IPS-15b (cell line): ENCODE results near the gene ERN1.

Experiments used
- H3K27me3 ChIP-seq: one replicate; pipeline ENCODE4 v1.6.1; 2013; ENCODE audit warnings: low read length; ENCODE audit not compliant: control insufficient read depth, insufficient read depth
- H3K36me3 ChIP-seq: one replicate; pipeline ENCODE4 v1.6.1; 2013; ENCODE audit warnings: low read length; ENCODE audit not compliant: control insufficient read depth, insufficient read depth
- H3K4me1 ChIP-seq: one replicate; pipeline ENCODE4 v1.6.1; 2013; ENCODE audit warnings: mild to moderate bottlenecking, low read length; ENCODE audit not compliant: control insufficient read depth, insufficient read depth
- H3K4me3 ChIP-seq: one replicate; pipeline ENCODE4 v1.5.1; 2013; ENCODE audit warnings: low read depth, low read length
- H3K9ac ChIP-seq: one replicate; pipeline ENCODE4 v1.6.1; 2013; ENCODE audit warnings: low read depth, mild to moderate bottlenecking, low read length
- H3K9me3 ChIP-seq: one replicate; pipeline ENCODE4 v1.6.1; 2013; ENCODE audit warnings: mild to moderate bottlenecking, low read length; ENCODE audit not compliant: control insufficient read depth, insufficient read depth

ERN1 gene

DNA sequence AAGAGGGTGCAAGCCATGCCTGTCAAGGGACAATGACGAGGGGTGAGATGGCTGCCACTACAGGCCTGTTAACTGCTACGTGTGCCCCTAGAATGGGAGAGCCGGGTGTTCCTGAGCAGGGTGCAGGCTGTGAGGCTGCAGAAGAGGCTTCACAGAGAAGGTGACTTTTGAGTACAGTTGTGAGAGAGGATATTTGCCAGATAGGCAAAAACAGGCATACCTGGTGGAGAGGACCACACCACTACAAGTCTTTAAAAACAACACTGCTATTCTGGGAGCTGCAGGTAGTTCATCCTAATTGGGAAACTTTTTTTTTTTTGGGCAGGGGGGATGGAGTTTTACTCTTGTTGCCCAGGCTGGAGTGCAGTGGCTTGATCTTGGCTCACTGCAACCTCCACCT, 58.8 kb downstream of the ERN1 start:
- Histone ChIP-seq H3K27me3 (no peaks in the 10 kb centered on the region), H3K36me3 (peaks cover 2% of the 10 kb centered on the region), H3K9ac (no peak overlapping the region), H3K9me3 (peaks cover 8% of the 10 kb centered on the region), H3K4me1 (no peaks in the 10 kb centered on the region), H3K4me3 (no peak overlapping the region)

DNA sequence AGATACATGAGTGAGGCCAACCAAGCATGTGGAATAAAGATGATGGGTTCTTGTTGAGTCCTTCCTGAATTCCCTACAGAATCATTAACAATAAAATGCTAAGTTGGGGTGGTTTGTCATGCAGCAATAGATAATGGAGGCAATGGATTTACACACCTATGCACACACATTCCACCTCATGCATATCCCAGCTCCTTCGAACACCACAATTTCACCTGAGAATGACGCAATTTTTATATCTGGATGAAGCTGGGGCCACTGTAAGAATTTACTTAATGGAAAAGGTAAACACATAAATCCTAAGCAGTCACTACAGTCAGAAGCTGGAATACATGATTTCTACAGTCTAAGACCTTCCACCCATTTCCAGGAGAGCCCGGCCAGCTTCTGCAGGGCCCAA, 59.7 kb downstream of the ERN1 start:
- H3K4me1 ChIP-seq: no peaks in the 10 kb centered on the region
- peaks cover 8% of the 10 kb centered on the region for H3K9me3 ChIP-seq
- H3K4me3 ChIP-seq: no peak overlapping the region
- H3K9ac ChIP-seq: no peak overlapping the region
- peaks cover 2% of the 10 kb centered on the region for H3K36me3 ChIP-seq
- no peaks in the 10 kb centered on the region for H3K27me3 ChIP-seq

DNA sequence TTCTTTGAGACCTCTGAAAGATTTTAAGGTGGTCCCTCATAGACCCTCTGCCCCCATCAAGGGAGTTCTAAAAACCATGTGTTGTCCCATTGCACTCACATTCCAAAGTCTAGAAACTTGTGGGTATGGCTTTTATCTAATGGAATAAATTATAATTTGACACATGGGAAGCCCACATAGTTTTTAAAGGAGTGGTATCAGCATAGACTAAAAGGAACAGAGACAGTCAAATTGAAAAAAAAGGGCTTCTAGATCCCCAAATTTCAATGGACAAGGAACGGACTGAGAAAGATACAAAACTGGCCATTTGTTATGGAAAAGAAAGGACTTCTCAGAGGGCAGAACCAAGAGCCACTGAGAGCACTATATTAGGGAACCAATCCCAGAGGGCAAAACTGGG, 60.8 kb downstream of the ERN1 start:
- Histone ChIP-seq H3K4me1 (no peaks in the 10 kb centered on the region), H3K9me3 (peaks cover 8% of the 10 kb centered on the region), H3K27me3 (no peaks in the 10 kb centered on the region), H3K4me3 (no peak overlapping the region), H3K9ac (no peak overlapping the region), H3K36me3 (peaks cover 2% of the 10 kb centered on the region)

DNA sequence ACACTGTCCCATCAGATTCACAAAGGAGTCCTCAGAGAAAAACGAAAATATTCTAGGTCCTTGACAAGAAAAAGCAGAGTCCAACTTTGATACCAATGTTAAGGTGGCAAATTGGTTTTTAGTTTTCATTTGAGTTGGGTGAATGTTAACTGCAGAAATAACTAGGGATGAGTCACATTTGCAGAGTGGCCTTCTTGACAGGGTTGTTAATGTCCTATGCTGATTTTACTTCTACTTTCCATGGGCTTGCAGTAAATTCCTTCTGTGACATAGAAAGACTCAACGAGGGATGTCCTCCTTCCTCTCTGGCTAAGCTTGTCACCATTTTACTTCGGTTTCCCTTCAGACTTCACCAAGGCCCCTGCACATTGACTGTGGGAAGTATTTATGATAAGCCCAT, 62.3 kb downstream of the ERN1 start:
- Histone ChIP-seq H3K4me1 (no peaks in the 10 kb centered on the region), H3K4me3 (no peak overlapping the region), H3K36me3 (peaks cover 2% of the 10 kb centered on the region)

DNA sequence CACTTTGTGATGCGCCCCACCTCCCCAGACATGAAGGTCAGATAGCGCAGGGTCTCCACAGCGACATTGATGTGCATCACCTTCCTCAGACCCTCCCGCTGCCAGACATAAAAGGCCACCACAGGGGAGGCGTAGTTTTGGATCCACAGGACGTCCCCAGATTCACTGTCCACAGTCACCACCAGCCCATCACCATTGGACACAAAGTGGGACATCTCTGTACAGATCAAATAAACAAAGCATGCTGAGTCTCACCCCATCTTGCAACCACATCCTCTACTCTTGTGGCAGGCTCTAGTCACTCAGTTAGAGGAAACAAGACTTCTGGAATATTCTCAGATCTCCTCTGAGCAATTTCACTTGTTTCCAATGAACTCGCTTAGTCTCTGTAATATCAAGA, 63.2 kb downstream of the ERN1 start:
- Histone ChIP-seq H3K4me3 (no peak overlapping the region), H3K36me3 (peaks cover 2% of the 10 kb centered on the region), H3K4me1 (no peaks in the 10 kb centered on the region), H3K9me3 (peaks cover 8% of the 10 kb centered on the region), H3K27me3 (no peaks in the 10 kb centered on the region), H3K9ac (no peak overlapping the region)

More for the DNA sequence above, 62.3 kb downstream of the ERN1 start:
- no peaks in the 10 kb centered on the region for H3K27me3 ChIP-seq
- peaks cover 8% of the 10 kb centered on the region for H3K9me3 ChIP-seq
- no peak overlapping the region for H3K9ac ChIP-seq

DNA sequence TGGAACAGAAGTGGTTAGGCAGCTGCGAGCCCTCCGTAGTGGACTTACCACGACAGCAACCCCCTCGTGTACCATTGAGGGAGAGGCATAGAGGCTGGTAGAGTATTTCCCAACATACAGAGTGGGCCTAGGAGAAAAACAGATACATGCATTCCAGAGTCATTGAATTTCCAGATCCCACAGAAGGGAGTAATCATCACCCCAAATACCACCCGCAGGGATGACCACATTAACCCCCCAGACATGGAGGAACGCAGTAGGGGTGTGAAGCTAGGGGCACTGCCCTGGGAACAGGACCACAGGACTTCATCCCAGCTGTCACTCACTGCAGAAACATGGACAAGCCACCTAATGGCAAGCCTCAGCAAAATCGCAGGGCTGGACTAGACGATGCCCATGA, 64.8 kb downstream of the ERN1 start:
- Histone ChIP-seq H3K27me3 (no peaks in the 10 kb centered on the region), H3K4me3 (no peak overlapping the region), H3K4me1 (no peaks in the 10 kb centered on the region), H3K36me3 (no peaks in the 10 kb centered on the region), H3K9ac (no peak overlapping the region), H3K9me3 (peaks cover 8% of the 10 kb centered on the region)

DNA sequence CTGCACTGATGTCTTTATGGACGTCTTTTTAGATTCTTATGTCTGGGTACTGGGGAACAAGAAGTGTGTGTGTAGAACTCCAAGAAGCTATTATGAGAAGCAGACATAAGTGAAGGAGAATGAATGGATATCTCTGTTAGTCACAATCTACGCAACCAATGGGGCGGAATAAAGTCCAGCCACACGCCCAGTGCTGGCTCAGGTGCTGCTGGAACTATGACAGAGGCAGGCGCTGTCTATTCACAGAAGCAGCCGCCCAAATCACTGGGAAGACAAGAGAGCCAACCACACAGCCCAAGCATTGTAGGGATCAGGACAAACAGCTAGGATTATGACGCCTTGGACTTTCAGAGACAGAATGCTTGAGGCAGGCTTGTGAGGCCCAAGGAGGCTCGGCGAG, 65.6 kb downstream of the ERN1 start:
- Histone ChIP-seq H3K36me3 (no peaks in the 10 kb centered on the region), H3K27me3 (no peaks in the 10 kb centered on the region), H3K4me1 (no peaks in the 10 kb centered on the region), H3K4me3 (peak overlapping the region; percentile 18), H3K9ac (no peak overlapping the region), H3K9me3 (peaks cover 3% of the 10 kb centered on the region)

DNA sequence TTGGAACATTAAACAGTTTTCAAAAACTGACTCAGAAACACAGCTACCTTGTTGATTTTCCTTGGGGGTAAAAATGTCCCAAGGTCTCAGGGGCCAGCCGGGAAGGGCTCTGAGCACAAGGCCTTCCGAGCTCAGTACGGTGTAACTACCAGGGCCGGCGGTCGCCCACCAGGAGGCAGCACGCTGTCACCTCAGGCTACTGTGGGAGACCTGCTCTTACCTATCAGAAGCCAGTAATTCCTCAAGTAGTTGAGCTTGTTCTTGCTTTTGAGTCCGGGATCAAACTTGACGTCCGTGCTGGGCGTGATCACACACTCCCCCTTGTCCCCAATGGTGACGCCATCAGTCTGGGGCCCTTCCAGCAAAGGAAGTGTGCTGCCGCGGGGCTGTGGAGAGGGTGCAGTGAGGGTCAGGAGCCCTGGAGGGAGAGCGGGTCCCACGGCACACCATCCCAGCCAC, 66.1 kb downstream of the ERN1 start:
- Histone ChIP-seq H3K9me3 (peaks cover 3% of the 10 kb centered on the region), H3K36me3 (no peaks in the 10 kb centered on the region), H3K4me3 (peak overlapping the region; percentile 18), H3K27me3 (no peaks in the 10 kb centered on the region), H3K9ac (no peak overlapping the region), H3K4me1 (no peaks in the 10 kb centered on the region)

DNA sequence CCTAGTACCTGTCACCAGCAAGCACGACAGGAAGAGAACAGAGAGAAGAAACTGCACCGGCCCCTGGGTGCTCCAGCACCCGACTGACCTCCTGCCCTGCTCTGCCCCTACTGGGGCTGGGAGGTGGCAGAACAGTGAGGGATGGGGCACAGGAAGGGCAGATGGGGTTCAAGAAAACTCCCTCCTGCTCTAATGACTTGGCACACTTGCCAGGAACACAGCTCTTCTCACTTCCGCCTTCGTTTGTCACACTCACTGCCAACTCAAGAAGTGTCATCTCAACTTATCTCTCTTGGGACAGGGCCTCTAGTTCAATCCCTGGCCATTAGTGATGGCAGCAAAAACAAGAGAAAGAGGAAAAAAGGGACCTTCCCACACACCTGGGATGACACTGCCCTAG, 66.9 kb downstream of the ERN1 start:
- Histone ChIP-seq H3K4me1 (no peaks in the 10 kb centered on the region), H3K36me3 (no peaks in the 10 kb centered on the region), H3K4me3 (no peak overlapping the region), H3K27me3 (no peaks in the 10 kb centered on the region), H3K9me3 (no peaks in the 10 kb centered on the region), H3K9ac (no peak overlapping the region)

DNA sequence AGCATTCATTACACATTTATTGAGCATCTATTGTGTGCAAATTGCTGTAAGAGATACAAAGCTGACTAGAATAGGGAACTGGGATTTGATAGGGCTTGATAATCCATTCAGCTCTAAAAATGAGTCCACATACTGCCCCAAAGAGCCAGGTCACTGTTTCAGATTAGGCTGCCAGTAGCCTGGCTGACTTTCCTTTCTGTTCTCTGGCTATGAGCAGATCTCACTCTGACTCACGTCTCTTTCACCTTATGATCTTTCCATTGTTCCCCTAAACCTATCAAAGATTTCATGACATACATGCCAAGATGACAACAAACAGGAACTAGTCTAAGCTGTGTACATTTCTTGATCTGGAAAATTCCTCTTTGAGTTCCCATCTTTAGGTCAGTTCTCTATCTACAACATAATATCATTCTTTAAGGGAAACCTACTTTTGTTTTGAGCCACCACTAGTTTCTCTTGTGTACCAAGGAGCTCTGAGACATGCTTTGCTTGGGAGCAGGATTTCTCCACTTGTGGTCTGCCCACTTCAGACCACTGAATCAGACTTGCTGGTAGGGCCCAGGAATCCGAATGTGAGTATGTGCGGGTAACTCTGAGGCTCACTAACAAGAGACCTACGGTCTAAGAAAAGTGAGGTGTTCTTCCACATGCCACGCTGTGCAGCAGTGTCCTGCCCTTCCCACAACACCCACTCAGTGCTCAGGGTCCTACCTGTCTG, 68.6 kb downstream of the ERN1 start:
- Histone ChIP-seq H3K9me3 (no peaks in the 10 kb centered on the region), H3K36me3 (no peaks in the 10 kb centered on the region), H3K4me3 (no peak overlapping the region), H3K27me3 (no peaks in the 10 kb centered on the region), H3K4me1 (peaks cover 1% of the 10 kb centered on the region), H3K9ac (no peak overlapping the region)

DNA sequence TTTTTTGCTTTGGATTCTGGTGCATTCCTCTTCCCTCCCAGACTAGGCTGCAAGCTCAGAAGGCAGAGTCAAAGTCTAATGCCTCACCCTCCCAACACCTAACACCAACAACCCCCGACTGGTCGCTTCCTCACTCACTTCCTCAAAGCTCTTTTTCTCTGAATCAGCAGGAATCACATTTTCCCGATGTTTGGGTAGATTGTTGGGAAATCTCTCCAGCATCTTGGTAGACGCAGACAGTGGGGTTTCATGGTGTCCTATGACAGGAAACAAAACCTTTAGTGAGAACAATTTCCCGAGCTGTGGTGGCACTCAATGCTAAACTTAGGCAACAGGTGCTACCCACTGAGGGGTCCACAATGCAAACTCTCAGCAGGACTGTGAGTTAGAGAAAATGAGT, 69.6 kb downstream of the ERN1 start:
- H3K9me3 ChIP-seq: no peaks in the 10 kb centered on the region
- no peaks in the 10 kb centered on the region for H3K36me3 ChIP-seq
- no peak overlapping the region for H3K9ac ChIP-seq
- H3K4me3 ChIP-seq: no peak overlapping the region
- H3K4me1 ChIP-seq: peaks cover 7% of the 10 kb centered on the region
- H3K27me3 ChIP-seq: no peaks in the 10 kb centered on the region

DNA sequence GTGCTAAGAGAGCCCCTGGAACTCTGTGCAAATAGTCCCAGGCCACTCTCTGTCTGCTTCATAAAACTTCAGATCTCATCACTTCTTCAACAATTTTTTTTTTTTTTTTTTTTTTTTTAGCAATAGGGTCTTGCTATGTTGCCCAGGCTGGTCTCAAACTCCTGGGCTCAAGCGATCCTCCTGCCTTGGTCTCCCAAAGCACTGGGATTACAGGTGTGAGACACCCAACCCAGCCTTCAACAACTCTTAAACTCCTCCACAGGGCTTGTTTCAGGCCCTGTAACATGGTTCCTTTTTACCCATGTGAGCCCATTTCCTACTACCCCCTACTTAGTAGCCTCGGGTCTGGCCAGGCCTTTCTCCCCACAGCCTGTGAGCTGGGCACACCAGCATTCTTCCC, 70.2 kb downstream of the ERN1 start:
- H3K9me3 ChIP-seq: no peaks in the 10 kb centered on the region
- H3K36me3 ChIP-seq: no peaks in the 10 kb centered on the region
- H3K9ac ChIP-seq: no peak overlapping the region
- no peaks in the 10 kb centered on the region for H3K27me3 ChIP-seq
- no peak overlapping the region for H3K4me3 ChIP-seq
- H3K4me1 ChIP-seq: peaks cover 7% of the 10 kb centered on the region
